OCI-LY1 (cell line): ENCODE data around the gene ABCC11.

Experiments
- H2AFZ ChIP-seq: fragments of 200-600 bp; sonication (generic), shearing (Covaris generic); 2 replicates; pipeline ENCODE4 v1.6.0; 2014; ENCODE audit warnings: antibody characterized with exemption, mild to moderate bottlenecking, low read length
- H3F3A ChIP-seq: fragments of 200-600 bp; sonication (generic), shearing (Covaris generic); 2 replicates; pipeline ENCODE4 v1.6.0; 2014; ENCODE audit warnings: mild to moderate bottlenecking, antibody characterized with exemption, low read length, moderate library complexity; ENCODE audit not compliant: insufficient read depth
- H3K27ac ChIP-seq: fragments of 200-600 bp; sonication (generic); 2 replicates; pipeline ENCODE4 v1.5.1; 2014; ENCODE audit warnings: low read length, mixed run types, mild to moderate bottlenecking, low read depth; ENCODE audit not compliant: poor library complexity, severe bottlenecking
- H3K27me3 ChIP-seq: fragments of 200-600 bp; sonication (generic); 2 replicates; pipeline ENCODE4 v1.6.0; 2014; ENCODE audit warnings: antibody characterized with exemption, mild to moderate bottlenecking, low read length, moderate library complexity; ENCODE audit not compliant: insufficient read depth
- H3K36me3 ChIP-seq: fragments of 200-600 bp; sonication (generic); 2 replicates; pipeline ENCODE4 v1.6.1; 2014; ENCODE audit warnings: mild to moderate bottlenecking, antibody characterized with exemption, low read length, moderate library complexity, mixed read lengths; ENCODE audit not compliant: insufficient read depth
- H3K4me1 ChIP-seq: fragments of 200-600 bp; sonication (generic); 2 replicates; pipeline ENCODE4 v1.5.1; 2014; ENCODE audit warnings: mild to moderate bottlenecking, low read length, moderate library complexity; ENCODE audit not compliant: insufficient read depth, severe bottlenecking
- H3K4me2 ChIP-seq: fragments of 200-600 bp; sonication (generic), shearing (Covaris generic); 2 replicates; pipeline ENCODE4 v1.6.1; 2014; ENCODE audit warnings: low read length
- H3K4me3 ChIP-seq: fragments of 200-600 bp; sonication (generic); 2 replicates; pipeline ENCODE4 v1.5.1; 2014; ENCODE audit warnings: low read length, low read depth, mild to moderate bottlenecking, mixed read lengths; ENCODE audit not compliant: poor library complexity, severe bottlenecking
- H3K79me2 ChIP-seq: fragments of 200-600 bp; shearing (Covaris generic); 2 replicates; pipeline ENCODE4 v1.6.1; 2016; ENCODE audit warnings: mixed run types, low read length, mixed read lengths; ENCODE audit not compliant: insufficient read depth
- H3K9ac ChIP-seq: fragments of 200-600 bp; sonication (generic), shearing (Covaris generic); 2 replicates; pipeline ENCODE4 v1.6.1; 2014; ENCODE audit warnings: mild to moderate bottlenecking, low read length, mixed read lengths
- H3K9me2 ChIP-seq: fragments of 200-600 bp; sonication (generic), shearing (Covaris generic); 2 replicates; pipeline ENCODE4 v1.6.1; 2014; ENCODE audit warnings: low read depth, mild to moderate bottlenecking, low read length, mixed read lengths
- H3K9me3 ChIP-seq: fragments of 200-600 bp; shearing (Covaris generic); 2 replicates; pipeline ENCODE4 v1.6.1; 2014; ENCODE audit warnings: low read length, mixed read lengths
- H4K20me1 ChIP-seq: fragments of 200-600 bp; sonication (generic), shearing (Covaris generic); 2 replicates; pipeline ENCODE4 v1.6.0; 2016; ENCODE audit warnings: mild to moderate bottlenecking, low read length; ENCODE audit not compliant: insufficient read depth
- EZH2 ChIP-seq: fragments of 200-600 bp; sonication (generic), shearing (Covaris generic); IDR thresholded peaks from 2 replicates; pipeline ENCODE4 v1.8.0; 2017; ENCODE audit warnings: borderline replicate concordance, mixed run types, mild to moderate bottlenecking, antibody characterized with exemption, low read length, moderate library complexity, mixed read lengths
- TF ChIP-seq, protein P1 (sequence below): fragments of 200-600 bp; sonication (generic), shearing (Covaris generic); IDR thresholded peaks from 2 replicates; pipeline ENCODE4 v1.5.1; 2017; ENCODE audit warnings: mild to moderate bottlenecking, antibody characterized with exemption, low read length, moderate library complexity, mixed read lengths

Gene ABCC11

DNA sequence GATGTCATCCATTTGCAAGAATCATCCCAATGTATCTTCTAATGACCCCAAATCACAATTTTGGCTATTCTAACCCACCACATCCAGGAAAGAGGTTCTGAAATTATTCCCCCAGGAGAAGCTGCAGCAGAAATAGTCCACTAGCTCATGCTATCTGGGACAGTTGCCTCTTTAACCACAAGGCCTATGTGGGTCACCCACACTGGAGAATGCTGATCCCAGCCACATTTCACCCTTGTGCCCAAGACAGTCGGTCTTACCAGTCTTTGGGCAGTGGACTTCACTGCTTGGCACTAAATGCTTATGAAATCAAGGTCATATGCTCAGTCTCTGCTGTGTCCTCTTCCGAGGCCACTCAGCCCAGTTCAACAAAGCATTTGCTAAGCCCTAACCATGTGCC is 118.6 kb downstream of the ABCC11 start:
- H3K36me3 ChIP-seq = no peaks in the 10 kb centered on the region
- no peak overlapping the region for H2AFZ ChIP-seq
- H3K79me2 ChIP-seq = no peaks in the 10 kb centered on the region
- no peaks in the 10 kb centered on the region for H3K9me2 ChIP-seq
- no peak for TF ChIP-seq EZH2
- TF ChIP-seq, protein P1, sequence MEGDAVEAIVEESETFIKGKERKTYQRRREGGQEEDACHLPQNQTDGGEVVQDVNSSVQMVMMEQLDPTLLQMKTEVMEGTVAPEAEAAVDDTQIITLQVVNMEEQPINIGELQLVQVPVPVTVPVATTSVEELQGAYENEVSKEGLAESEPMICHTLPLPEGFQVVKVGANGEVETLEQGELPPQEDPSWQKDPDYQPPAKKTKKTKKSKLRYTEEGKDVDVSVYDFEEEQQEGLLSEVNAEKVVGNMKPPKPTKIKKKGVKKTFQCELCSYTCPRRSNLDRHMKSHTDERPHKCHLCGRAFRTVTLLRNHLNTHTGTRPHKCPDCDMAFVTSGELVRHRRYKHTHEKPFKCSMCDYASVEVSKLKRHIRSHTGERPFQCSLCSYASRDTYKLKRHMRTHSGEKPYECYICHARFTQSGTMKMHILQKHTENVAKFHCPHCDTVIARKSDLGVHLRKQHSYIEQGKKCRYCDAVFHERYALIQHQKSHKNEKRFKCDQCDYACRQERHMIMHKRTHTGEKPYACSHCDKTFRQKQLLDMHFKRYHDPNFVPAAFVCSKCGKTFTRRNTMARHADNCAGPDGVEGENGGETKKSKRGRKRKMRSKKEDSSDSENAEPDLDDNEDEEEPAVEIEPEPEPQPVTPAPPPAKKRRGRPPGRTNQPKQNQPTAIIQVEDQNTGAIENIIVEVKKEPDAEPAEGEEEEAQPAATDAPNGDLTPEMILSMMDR = no peak
- no peak overlapping the region for H3K4me2 ChIP-seq
- no peak overlapping the region for H3K27ac ChIP-seq
- H3K9ac ChIP-seq = no peak overlapping the region
- H3K9me3 ChIP-seq = no peaks in the 10 kb centered on the region
- H3K4me3 ChIP-seq = no peak overlapping the region
- no peaks in the 10 kb centered on the region for H3F3A ChIP-seq
- no peaks in the 10 kb centered on the region for H4K20me1 ChIP-seq
- H3K4me1 ChIP-seq = no peaks in the 10 kb centered on the region
- H3K27me3 ChIP-seq = no peaks in the 10 kb centered on the region

DNA sequence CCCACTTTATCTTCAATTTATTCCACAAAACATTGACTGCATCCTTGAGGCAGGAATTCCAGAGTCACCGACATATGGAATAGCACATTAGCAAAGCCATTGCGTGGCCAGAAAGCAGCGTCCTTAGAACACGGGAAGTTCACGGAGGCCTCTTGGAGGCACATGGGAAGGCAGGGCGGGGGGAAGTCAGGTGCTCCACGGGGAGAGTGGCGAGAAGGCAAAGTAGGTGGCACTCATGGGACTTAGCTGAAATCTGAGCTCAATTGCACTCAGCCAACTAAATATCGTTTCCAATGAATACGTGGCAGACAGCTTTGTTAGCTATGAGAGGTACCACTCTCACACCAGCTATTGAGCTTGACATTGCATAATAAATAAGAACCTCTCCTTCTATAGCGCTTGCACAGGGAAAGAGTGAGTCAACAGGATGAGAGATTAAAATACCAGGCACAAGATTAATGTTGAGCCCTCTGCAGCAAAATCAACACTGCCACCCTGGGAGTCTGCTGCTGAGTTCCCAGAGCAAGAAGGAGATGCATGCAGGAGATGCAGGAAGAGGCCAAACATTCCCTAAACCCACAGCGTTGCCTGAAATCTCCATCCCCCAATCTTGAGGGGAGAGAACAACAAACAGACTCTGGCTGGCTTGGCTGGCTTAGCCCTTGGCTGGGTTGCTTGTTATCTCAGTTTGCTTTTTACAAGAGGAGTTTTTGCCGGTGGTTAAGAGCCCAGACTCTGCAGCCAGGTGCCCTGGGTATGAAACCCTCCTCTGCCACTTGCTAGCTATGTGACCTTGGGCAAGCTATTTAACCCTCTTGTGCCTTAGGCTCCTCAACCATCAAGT is 120.3 kb downstream of the ABCC11 start:
- Histone ChIP-seq H3K27ac (no peak overlapping the region), H3K9me3 (no peaks in the 10 kb centered on the region), H3K4me1 (no peaks in the 10 kb centered on the region), H3K36me3 (no peaks in the 10 kb centered on the region), H3K4me2 (no peak overlapping the region), H3K9me2 (no peaks in the 10 kb centered on the region), H3F3A (no peaks in the 10 kb centered on the region), H4K20me1 (no peaks in the 10 kb centered on the region), H3K27me3 (no peaks in the 10 kb centered on the region), H3K9ac (no peak overlapping the region), H2AFZ (no peak overlapping the region), H3K79me2 (no peaks in the 10 kb centered on the region), H3K4me3 (no peak overlapping the region)
- TF ChIP-seq, protein P1 = no peak
- no peak for TF ChIP-seq EZH2

DNA sequence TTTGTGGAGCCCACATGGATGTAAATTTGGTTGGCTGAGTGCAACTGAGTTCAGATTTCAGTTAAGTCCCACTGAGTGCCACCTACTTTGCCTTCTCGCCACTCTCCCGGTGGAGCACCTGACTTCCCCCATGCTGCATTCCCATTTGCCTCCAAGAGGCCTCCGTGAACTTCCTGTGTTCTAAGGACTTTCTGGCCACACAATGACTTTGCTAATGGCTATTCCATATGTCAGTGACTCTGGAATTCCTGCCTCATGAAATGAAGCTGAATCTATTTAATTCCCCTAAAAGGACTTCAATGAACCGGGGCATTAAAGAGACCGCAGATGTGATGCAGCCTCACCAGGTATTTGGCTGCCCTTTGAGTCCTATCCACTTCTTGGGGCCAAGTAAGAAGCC is 121.5 kb downstream of the ABCC11 start:
- Histone ChIP-seq H3K9me2 (no peaks in the 10 kb centered on the region), H3K27ac (no peak overlapping the region), H3K4me3 (no peak overlapping the region), H3K79me2 (no peaks in the 10 kb centered on the region), H4K20me1 (no peaks in the 10 kb centered on the region), H3K9ac (no peak overlapping the region), H3F3A (no peaks in the 10 kb centered on the region), H2AFZ (no peak overlapping the region), H3K9me3 (no peaks in the 10 kb centered on the region), H3K4me2 (no peak overlapping the region), H3K4me1 (no peaks in the 10 kb centered on the region), H3K36me3 (no peaks in the 10 kb centered on the region), H3K27me3 (no peaks in the 10 kb centered on the region)
- TF ChIP-seq, protein P1 = no peak
- no peak for TF ChIP-seq EZH2
